HEK293 (cell line): ENCODE results near the gene CACNA1C.

Experiments
- CTCF ChIA-PET: fragments of 350-600 bp; formaldehyde crosslinking; extraction: SDS; loops from one replicate; lab custom pipeline; 2021; ENCODE audit warnings: antibody characterized with exemption; lab: Yijun Ruan, JAX
- POLR2A ChIA-PET: fragments of 300-600 bp; formaldehyde crosslinking; extraction: SDS; loops from one replicate; lab custom pipeline; 2020; ENCODE audit warnings: antibody characterized with exemption, inconsistent platforms; lab: Yijun Ruan, JAX
- H3K27ac ChIP-seq: fragments of 200-500 bp; sonication (Bioruptor generic); 2 replicates; pipeline ENCODE4 v1.5.1; 2014; ENCODE audit warnings: low read depth, low read length, control low read depth, inconsistent platforms; ENCODE audit errors: extremely low read depth
- H3K36me3 ChIP-seq, 2 experiments: fragments of 200-500 bp in 1 of 2; sonication (Bioruptor generic) in 1 of 2; 1 replicate in 1 of 2; 2 replicates in 1 of 2; pipeline ENCODE4 v1.5.1; 2014 to 2017; ENCODE audit warnings: inconsistent platforms in 2 of 2, low read length in 2 of 2; ENCODE audit not compliant: control insufficient read depth in 2 of 2, insufficient read depth in 1 of 2
- H3K4me1 ChIP-seq: fragments of 200-500 bp; sonication (Bioruptor generic); 2 replicates; pipeline ENCODE4 v1.5.1; 2014; ENCODE audit warnings: mild to moderate bottlenecking, low read length, inconsistent platforms; ENCODE audit not compliant: control insufficient read depth, insufficient read depth
- H3K4me3 ChIP-seq: 2 replicates; pipeline ENCODE4 v1.5.1; 2011; ENCODE audit warnings: low read depth, mild to moderate bottlenecking, control low read depth, low read length, moderate library complexity
- H3K9me3 ChIP-seq: fragments of 200-500 bp; sonication (Bioruptor generic); 2 replicates; pipeline ENCODE4 v1.5.1; 2014; ENCODE audit warnings: low read depth, low read length, inconsistent platforms; ENCODE audit not compliant: control insufficient read depth, insufficient read depth
- MEIS1 ChIP-seq: sonication (generic); formaldehyde crosslinking; IDR thresholded peaks from 2 replicates; pipeline ENCODE4 v1.8.1; 2022; ENCODE audit warnings: missing genetic modification reagents, mild to moderate bottlenecking, borderline replicate concordance
- PBX3 ChIP-seq: sonication (generic); formaldehyde crosslinking; IDR thresholded peaks from 2 replicates; pipeline ENCODE4 v1.8.1; 2022; ENCODE audit warnings: mild to moderate bottlenecking, moderate library complexity, missing genetic modification reagents
- REPIN1 ChIP-seq: fragments of 450-650 bp; formaldehyde crosslinking; IDR thresholded peaks from 2 replicates; pipeline ENCODE4 v1.5.1; 2017; ENCODE audit warnings: missing biosample characterization, missing genetic modification characterization, low read depth
- TRIM28 ChIP-seq: IDR thresholded peaks from 2 replicates; pipeline ENCODE4 v1.6.1; 2011; ENCODE audit warnings: low read length, control low read depth, borderline replicate concordance
- ZBTB26 ChIP-seq: fragments of 450-650 bp; formaldehyde crosslinking; optimal IDR thresholded peaks from 2 replicates; pipeline ENCODE3; 2016; ENCODE audit warnings: missing biosample characterization, mild to moderate bottlenecking, missing genetic modification characterization
- ZFHX2 ChIP-seq: fragments of 450-650 bp; formaldehyde crosslinking; conservative IDR thresholded peaks from 2 replicates; pipeline ENCODE4 v1.5.1; 2016; ENCODE audit warnings: missing biosample characterization, missing genetic modification characterization
- ZNF23 ChIP-seq: fragments of 450-650 bp; formaldehyde crosslinking; IDR thresholded peaks from 2 replicates; pipeline ENCODE4 v1.5.1; 2016; ENCODE audit warnings: missing biosample characterization, missing genetic modification characterization, borderline replicate concordance
- ZNF274 ChIP-seq, 2 experiments: fragments of 200-500 bp in 1 of 2; fragments of 450-650 bp in 1 of 2; sonication (Bioruptor generic) in 1 of 2; formaldehyde crosslinking in 1 of 2; IDR thresholded peaks; 2 replicates each; pipeline versions ENCODE4 v1.5.1 to v1.6.1; 2014 to 2016; ENCODE audit warnings: borderline replicate concordance in 1 of 2, inconsistent platforms in 1 of 2, low read length in 1 of 2, missing biosample characterization in 1 of 2, missing genetic modification characterization in 1 of 2
- ZNF341 ChIP-seq: fragments of 450-650 bp; formaldehyde crosslinking; IDR thresholded peaks from 2 replicates; pipeline ENCODE4; 2016; ENCODE audit warnings: low read depth, missing biosample characterization, missing genetic modification characterization
- ZNF473 ChIP-seq: fragments of 450-650 bp; formaldehyde crosslinking; IDR thresholded peaks from 2 replicates; pipeline ENCODE4 v1.5.1; 2017; ENCODE audit warnings: missing biosample characterization, missing genetic modification characterization
- ZNF488 ChIP-seq: fragments of 450-650 bp; formaldehyde crosslinking; IDR thresholded peaks from 2 replicates; pipeline ENCODE4 v1.5.1; 2016; ENCODE audit warnings: missing biosample characterization, missing genetic modification characterization
- ZNF521 ChIP-seq: fragments of 450-650 bp; formaldehyde crosslinking; IDR thresholded peaks from 2 replicates; pipeline ENCODE4 v1.5.1; 2017; ENCODE audit warnings: missing biosample characterization, mild to moderate bottlenecking, missing genetic modification characterization
- ZNF623 ChIP-seq: fragments of 450-650 bp; formaldehyde crosslinking; IDR thresholded peaks from 2 replicates; pipeline ENCODE4 v1.5.1; 2016; ENCODE audit warnings: missing biosample characterization, missing genetic modification characterization
- ZNF624 ChIP-seq: fragments of 450-650 bp; formaldehyde crosslinking; IDR thresholded peaks from 2 replicates; pipeline ENCODE4 v1.5.1; 2017; ENCODE audit warnings: missing biosample characterization, missing genetic modification characterization
- ZNF654 ChIP-seq: fragments of 450-650 bp; formaldehyde crosslinking; IDR thresholded peaks from 2 replicates; pipeline ENCODE4 v1.5.1; 2016; ENCODE audit warnings: low read depth, missing biosample characterization, missing genetic modification characterization
- ZNF660 ChIP-seq: fragments of 450-650 bp; IDR thresholded peaks from 2 replicates; pipeline ENCODE4 v1.5.1; 2018; ENCODE audit warnings: missing biosample characterization, mild to moderate bottlenecking, missing genetic modification characterization
- ZNF747 ChIP-seq: fragments of 450-650 bp; formaldehyde crosslinking; IDR thresholded peaks from 2 replicates; pipeline ENCODE4 v1.5.1; 2016; ENCODE audit warnings: missing biosample characterization, missing genetic modification characterization
- ZNF776 ChIP-seq: fragments of 450-650 bp; formaldehyde crosslinking; IDR thresholded peaks from 2 replicates; pipeline ENCODE4 v1.5.0; 2017; ENCODE audit warnings: missing biosample characterization, missing genetic modification characterization, borderline replicate concordance
- ZNF792 ChIP-seq: fragments of 450-650 bp; formaldehyde crosslinking; IDR thresholded peaks from 2 replicates; pipeline ENCODE4 v1.5.1; 2016; ENCODE audit warnings: missing biosample characterization, missing genetic modification characterization
- ZNF830 ChIP-seq: fragments of 450-650 bp; IDR thresholded peaks from 2 replicates; pipeline ENCODE4 v1.5.0; 2018; ENCODE audit warnings: missing biosample characterization, missing genetic modification characterization, low read depth, mild to moderate bottlenecking, moderate library complexity
- ZSCAN23 ChIP-seq: fragments of 450-650 bp; formaldehyde crosslinking; IDR thresholded peaks from 2 replicates; pipeline ENCODE4 v1.5.1; 2016; ENCODE audit warnings: missing biosample characterization, missing genetic modification characterization
- TF ChIP-seq, protein P1 (sequence below): fragments of 450-650 bp; formaldehyde crosslinking; IDR thresholded peaks from 2 replicates; pipeline ENCODE4 v1.5.1; 2016; ENCODE audit warnings: missing biosample characterization, missing genetic modification characterization, low read depth

Gene CACNA1C

GRCh38 chr12:2187195-2187945 is 134.6 kb downstream of the CACNA1C start (continued):
- no peak for TF ChIP-seq ZNF473
- no peak for TF ChIP-seq ZNF654 (tag by site-specific recombination)
- no peak for TF ChIP-seq ZNF341
- TF ChIP-seq ZNF521 (tag by site-specific recombination), result no peak
- TF ChIP-seq, all 188 proteins: peak for 0

- Histone ChIP-seq H3K4me1 (no peaks in the 10 kb centered on the region), H3K9me3 (no peaks in the 10 kb centered on the region), H3K4me3 (no peak overlapping the region), H3K27ac (no peak overlapping the region), H3K36me3 (no peaks in the 10 kb centered on the region)
- TF ChIP-seq ZNF623 (tag by site-specific recombination), result no peak
- TF ChIP-seq ZNF488 (tag by site-specific recombination), result no peak
- no peak for TF ChIP-seq ZNF274 (IDR thresholded peaks at IDR 0.05; ENCODE audit: low read length)
- TF ChIP-seq ZNF274 (tag by site-specific recombination; IDR thresholded peaks at IDR 0.05; ENCODE audit: borderline replicate concordance), result no peak
- no peak for TF ChIP-seq ZNF776
- no peak for TF ChIP-seq ZNF830
- no peak for TF ChIP-seq REPIN1 (tag by site-specific recombination)
- TF ChIP-seq ZBTB26 (tag by site-specific recombination), result no peak
- TF ChIP-seq, protein P1, sequence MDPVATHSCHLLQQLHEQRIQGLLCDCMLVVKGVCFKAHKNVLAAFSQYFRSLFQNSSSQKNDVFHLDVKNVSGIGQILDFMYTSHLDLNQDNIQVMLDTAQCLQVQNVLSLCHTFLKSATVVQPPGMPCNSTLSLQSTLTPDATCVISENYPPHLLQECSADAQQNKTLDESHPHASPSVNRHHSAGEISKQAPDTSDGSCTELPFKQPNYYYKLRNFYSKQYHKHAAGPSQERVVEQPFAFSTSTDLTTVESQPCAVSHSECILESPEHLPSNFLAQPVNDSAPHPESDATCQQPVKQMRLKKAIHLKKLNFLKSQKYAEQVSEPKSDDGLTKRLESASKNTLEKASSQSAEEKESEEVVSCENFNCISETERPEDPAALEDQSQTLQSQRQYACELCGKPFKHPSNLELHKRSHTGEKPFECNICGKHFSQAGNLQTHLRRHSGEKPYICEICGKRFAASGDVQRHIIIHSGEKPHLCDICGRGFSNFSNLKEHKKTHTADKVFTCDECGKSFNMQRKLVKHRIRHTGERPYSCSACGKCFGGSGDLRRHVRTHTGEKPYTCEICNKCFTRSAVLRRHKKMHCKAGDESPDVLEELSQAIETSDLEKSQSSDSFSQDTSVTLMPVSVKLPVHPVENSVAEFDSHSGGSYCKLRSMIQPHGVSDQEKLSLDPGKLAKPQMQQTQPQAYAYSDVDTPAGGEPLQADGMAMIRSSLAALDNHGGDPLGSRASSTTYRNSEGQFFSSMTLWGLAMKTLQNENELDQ, result no peak
- TF ChIP-seq TRIM28, result no peak
- TF ChIP-seq ZNF660 (tag by site-specific recombination), result no peak
- no peak for TF ChIP-seq ZNF624
- no peak for TF ChIP-seq MEIS1
- no peak for TF ChIP-seq ZNF23
- no peak for TF ChIP-seq PBX3 (CRISPR knock-in tag)
- no peak for TF ChIP-seq ZFHX2 (tag by site-specific recombination)
- no peak for TF ChIP-seq ZNF747
- TF ChIP-seq ZNF473, result no peak
- TF ChIP-seq ZSCAN23 (tag by site-specific recombination), result no peak
- no peak for TF ChIP-seq ZNF792 (tag by site-specific recombination)
- ChIA-PET CTCF (interaction anchor here (0.6 kb wide), 1 partner anchor 32 kb away, joined by 3 read pairs; no protein-coding TSS in a partner anchor), POLR2A (no interaction called here)
These were observed 137.3 kb downstream of the CACNA1C start for GRCh38 chr12:2190085-2190484.
